ENCODE measurements around the gene THRB.

GRCh38 chr3:24111711-24112110 is 382.9 kb downstream of the THRB start:
- no peak for TF ChIP-seq POLR2A (IDR thresholded peaks at IDR 0.05)
- no peak for TF ChIP-seq CTCF (IDR thresholded peaks at IDR 0.05)
